Colonic mucosa (tissue), 4 donors: ENCODE data around the gene CDH4. TPM values are rescaled to one million over a fixed set of nuclear protein-coding genes. Genes with fewer than 3 reads are reported as not detected.
A peak's percentile ranks its signal among the peaks of the same experiment; 100 is the strongest.
"Not testable (repeated sequence)": the region's sequence is repeated elsewhere in the genome, so short reads cannot be mapped to it uniquely, and the experiment has no call there.

Experiments
- DNase-seq: peaks from one replicate; pipeline ENCODE4 v3.0.0-alpha.2; 2020
- H3K27ac ChIP-seq: fragments of 200-600 bp; one replicate; pipeline ENCODE4 v1.8.0; 2021
- H3K27me3 ChIP-seq: fragments of 200-600 bp; one replicate; pipeline ENCODE4 v1.8.0; 2021
- H3K36me3 ChIP-seq: fragments of 200-600 bp; one replicate; pipeline ENCODE4 v1.8.0; 2021
- H3K4me1 ChIP-seq: fragments of 200-600 bp; one replicate; pipeline ENCODE4 v1.8.0; 2021; ENCODE audit warnings: mild to moderate bottlenecking
- H3K4me3 ChIP-seq: fragments of 200-600 bp; one replicate; pipeline ENCODE4 v1.8.0; 2021
- H3K9ac ChIP-seq, 2 donors: one replicate each; pipeline ENCODE4 v1.7.0; 2013; ENCODE audit warnings: control low read depth in 2 of 2, low read depth in 2 of 2, low read length in 2 of 2
- H3K9me3 ChIP-seq: fragments of 200-600 bp; one replicate; pipeline ENCODE4 v1.8.0; 2021
- intact Hi-C: fragments of 100-400 bp; cut with DNase I; formaldehyde crosslinking; loops from one replicate; pipeline ENCODE4 v1.14.1; 2022
- total RNA-seq, 2 donors: library from RNA; stranded (reverse); fragmentation: NEBNext Ultra II Directional in 1 of 2; extraction: Animal tissue kit (Norgen Biotek cat#: 25700) in 1 of 2; gene quantifications; one replicate each; pipeline ENCODE4 v1.2.1, GENCODE V29; 2021
- TF ChIP-seq, protein P1 (sequence below): fragments of 200-600 bp; IDR thresholded peaks from one replicate; pipeline ENCODE4 v1.8.0; 2022; ENCODE audit warnings: antibody characterized with exemption, mild to moderate bottlenecking
- donor health status: healthy.
- donor health status: DM: no; HTN: no; CAD: no.
- donor health status: DM: no; HTN: no; CAD: no.

Gene CDH4
- total RNA-seq, 2 donors from 2014 or later = 0.08 TPM; not detected in 1

DNA sequence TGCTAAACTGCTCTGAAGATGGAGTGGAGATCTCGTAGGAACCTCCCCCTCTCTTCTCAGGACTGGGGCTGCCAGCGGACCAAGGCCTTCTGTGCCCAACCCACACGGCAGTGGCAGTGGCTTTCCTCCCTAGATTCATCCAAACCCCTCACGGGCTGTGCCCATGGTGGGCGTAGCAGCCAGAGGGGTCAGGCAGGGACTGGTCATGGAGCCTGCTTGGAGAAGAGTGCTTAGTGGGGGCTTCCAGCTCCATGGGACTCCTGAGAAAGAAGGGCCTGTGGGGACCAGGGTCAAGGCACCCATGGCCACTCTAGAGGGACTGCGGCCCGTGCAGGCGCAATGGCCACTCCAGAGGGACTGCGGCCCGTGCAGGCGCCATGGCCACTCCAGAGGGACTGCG lies 727.0 kb downstream of the CDH4 start:
- Histone ChIP-seq H3K27ac (no peak overlapping the region), H3K9ac (peak overlapping the region in 1 of 2 donors; percentile 24), H3K4me1 (no peaks in the 10 kb centered on the region), H3K36me3 (peaks cover 3% of the 10 kb centered on the region), H3K4me3 (no peak overlapping the region), H3K9me3 (no peaks in the 10 kb centered on the region), H3K27me3 (no peaks in the 10 kb centered on the region)
- no peak for DNase-seq
- TF ChIP-seq, protein P1, sequence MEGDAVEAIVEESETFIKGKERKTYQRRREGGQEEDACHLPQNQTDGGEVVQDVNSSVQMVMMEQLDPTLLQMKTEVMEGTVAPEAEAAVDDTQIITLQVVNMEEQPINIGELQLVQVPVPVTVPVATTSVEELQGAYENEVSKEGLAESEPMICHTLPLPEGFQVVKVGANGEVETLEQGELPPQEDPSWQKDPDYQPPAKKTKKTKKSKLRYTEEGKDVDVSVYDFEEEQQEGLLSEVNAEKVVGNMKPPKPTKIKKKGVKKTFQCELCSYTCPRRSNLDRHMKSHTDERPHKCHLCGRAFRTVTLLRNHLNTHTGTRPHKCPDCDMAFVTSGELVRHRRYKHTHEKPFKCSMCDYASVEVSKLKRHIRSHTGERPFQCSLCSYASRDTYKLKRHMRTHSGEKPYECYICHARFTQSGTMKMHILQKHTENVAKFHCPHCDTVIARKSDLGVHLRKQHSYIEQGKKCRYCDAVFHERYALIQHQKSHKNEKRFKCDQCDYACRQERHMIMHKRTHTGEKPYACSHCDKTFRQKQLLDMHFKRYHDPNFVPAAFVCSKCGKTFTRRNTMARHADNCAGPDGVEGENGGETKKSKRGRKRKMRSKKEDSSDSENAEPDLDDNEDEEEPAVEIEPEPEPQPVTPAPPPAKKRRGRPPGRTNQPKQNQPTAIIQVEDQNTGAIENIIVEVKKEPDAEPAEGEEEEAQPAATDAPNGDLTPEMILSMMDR = no peak
- intact Hi-C loops = no loop called here

DNA sequence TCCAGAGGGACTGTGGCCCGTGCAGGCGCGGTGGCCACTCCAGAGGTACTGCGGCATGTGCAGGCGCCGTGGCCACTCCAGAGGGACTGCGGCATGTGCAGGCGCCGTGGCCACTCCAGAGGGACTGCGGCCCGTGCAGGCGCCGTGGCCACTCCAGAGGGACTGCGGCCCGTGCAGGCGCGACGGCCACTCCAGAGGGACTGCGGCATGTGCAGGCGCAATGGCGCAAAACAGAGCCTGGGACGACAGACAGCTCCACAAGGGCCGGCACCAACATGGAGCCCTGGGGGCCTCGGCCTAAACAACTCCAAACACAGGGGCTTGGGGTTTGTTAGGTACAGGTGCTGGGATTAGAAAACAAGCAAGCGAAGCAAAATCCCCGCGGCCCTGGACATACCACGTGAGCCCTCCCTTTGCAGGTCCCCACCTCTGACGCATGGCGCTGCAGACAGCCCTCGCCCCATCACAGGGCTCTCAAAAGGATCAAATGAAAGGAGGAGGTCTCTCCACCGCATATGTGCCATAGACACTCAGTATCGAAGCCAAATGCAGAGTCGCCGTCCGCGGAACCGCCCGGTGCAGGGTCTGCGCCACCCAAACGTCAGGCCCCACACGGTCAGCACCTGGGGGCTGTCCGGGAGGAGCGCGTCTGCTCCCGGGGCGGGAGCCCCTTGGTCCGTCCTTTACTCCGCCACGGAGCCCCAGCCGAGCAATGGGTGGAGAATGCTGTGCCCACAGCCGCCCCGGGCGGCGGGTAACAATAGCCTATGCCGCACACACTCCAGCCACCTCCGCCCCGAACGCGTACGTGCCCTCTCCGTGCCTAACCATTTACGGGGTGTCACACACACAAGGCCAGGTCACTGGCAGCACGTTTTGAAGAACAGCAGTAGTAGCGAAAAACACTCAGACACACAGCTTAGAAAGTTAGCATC lies 727.9 kb downstream of the CDH4 start:
- Histone ChIP-seq H3K9me3 (no peaks in the 10 kb centered on the region), H3K9ac (no peak overlapping the region), H3K27ac (no peak overlapping the region), H3K4me1 (no peaks in the 10 kb centered on the region), H3K36me3 (no peaks in the 10 kb centered on the region), H3K27me3 (no peaks in the 10 kb centered on the region), H3K4me3 (no peak overlapping the region)
- no peak for DNase-seq
- intact Hi-C loops = no loop called here
- TF ChIP-seq, protein P1 = no peak

DNA sequence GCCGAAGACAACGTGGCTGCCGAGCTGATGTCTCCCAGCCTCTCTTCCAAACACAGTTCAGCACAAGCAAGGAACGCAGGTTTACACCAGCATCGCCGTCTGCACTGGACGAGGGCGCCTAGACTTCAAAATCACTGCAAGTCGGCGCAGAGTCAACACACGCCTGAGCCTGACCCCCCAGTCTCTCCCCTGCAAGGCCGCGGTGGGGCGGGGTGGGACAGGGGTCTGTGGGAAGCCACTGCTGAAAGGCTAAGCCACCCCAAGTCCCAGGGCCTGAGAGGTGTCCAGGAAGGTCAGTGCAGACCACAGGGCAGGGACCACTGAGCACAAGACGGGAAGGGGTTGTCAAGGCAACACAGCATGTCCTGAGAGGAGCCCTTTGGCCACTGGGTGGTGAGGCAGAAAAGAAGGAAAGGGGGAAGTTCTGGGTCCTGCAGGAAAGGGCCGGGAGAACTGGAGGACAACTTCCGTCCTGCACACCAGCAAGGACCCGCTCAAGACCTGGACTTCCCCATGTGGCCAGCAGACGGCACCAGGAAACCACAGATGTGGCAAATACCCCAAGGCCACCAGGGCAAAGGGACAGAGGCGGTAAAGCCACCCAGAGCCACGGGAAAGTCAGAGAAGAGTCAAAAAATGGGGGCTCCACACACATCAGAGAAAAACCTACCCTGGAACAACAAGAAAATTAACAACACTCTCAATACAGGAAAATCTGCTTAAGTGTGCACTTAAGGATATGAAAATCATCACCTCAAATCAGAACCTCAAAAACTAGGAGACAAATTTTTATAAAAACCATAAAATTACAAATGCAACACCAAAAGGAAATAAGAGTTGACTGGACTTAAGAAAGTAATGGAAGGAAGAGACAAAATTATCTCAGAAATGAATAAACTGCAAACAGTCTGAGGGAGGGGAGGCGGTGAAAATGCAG lies 728.9 kb downstream of the CDH4 start:
- no peaks in the 10 kb centered on the region for H3K9me3 ChIP-seq
- no peak overlapping the region for H3K9ac ChIP-seq
- H3K4me1 ChIP-seq = no peaks in the 10 kb centered on the region
- DNase-seq = no peak
- intact Hi-C loops = no loop called here
- TF ChIP-seq, protein P1 = no peak
- H3K4me3 ChIP-seq = no peak overlapping the region
- no peaks in the 10 kb centered on the region for H3K36me3 ChIP-seq
- no peak overlapping the region for H3K27ac ChIP-seq
- no peaks in the 10 kb centered on the region for H3K27me3 ChIP-seq

DNA sequence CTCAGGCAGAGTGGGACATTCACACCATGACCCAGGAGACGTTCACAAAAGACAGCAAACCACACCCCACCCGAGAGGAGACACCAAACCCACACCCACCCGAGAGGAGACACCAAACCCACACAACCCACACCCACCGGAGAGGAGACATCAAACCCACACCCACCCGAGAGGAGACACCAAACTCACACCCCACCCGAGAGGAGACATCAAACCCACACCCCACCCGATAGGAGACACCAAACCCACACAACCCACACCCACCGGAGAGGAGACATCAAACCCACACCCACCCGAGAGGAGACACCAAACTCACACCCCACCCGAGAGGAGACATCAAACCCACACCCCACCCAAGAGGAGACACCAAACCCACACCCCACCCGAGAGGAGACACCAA lies 729.6 kb downstream of the CDH4 start:
- H3K9ac ChIP-seq, H3K4me1 ChIP-seq, H3K4me3 ChIP-seq, H3K36me3 ChIP-seq, H3K27ac ChIP-seq, H3K27me3 ChIP-seq, H3K9me3 ChIP-seq, intact Hi-C loops, DNase-seq: not testable (repeated sequence)

DNA sequence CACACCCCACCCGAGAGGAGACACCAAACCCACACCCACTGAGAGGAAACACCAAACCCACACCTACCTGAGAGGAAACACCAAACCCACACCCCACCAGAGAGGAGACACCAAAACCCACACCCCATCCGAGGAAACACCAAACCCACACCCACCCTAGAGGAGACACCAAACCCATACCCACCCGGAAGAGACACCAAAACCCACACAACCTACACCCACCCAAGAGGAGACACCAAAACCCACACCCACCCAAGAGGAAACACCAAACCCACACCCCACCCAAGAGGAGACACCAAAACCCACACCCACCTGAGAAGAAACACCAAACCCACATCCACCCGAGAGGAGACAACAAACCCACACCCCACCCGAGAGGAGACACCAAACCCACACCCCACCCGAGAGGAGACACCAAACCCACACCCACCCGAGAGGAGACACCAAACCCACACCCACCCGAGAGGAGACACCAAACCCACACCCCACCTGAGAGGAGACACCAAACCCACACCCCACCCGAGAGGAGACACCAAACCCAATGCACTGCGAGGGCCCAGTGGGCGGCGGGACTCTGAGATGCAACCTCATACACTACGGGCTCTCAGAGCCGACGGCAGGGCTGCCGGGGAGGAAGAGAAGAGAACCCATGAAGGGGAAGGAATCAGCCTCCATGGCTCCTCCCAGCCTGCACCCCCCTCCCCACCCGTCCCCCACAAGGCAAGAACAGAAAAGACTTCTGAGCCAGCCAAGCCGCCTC lies 730.3 kb downstream of the CDH4 start:
- intact Hi-C loops = no loop called here
- no peaks in the 10 kb centered on the region for H3K27me3 ChIP-seq
- H3K27ac ChIP-seq = no peak overlapping the region
- no peaks in the 10 kb centered on the region for H3K4me1 ChIP-seq
- no peaks in the 10 kb centered on the region for H3K36me3 ChIP-seq
- TF ChIP-seq, protein P1 = no peak
- no peak overlapping the region for H3K9ac ChIP-seq
- no peak overlapping the region for H3K4me3 ChIP-seq
- DNase-seq = no peak
- no peaks in the 10 kb centered on the region for H3K9me3 ChIP-seq
